ENCODE data around the gene PELI3. TPM values are rescaled to one million over a fixed set of nuclear protein-coding genes. Genes with fewer than 3 reads are reported as not detected.

Gene PELI3
- total and polyA plus RNA-seq, 3 experiments from 2014 or later: 5.3 to 7.0 (median 6.6) TPM

- no peaks in the 10 kb centered on the region for H3K9me3 Mint-ChIP-seq
- no peak for DNase-seq
- H3K4me1 Mint-ChIP-seq: peaks cover 0 to 2% (median 0%) of the 10 kb centered on the region in 3 donors
- H3K27ac Mint-ChIP-seq: peak overlapping the region in 1 of 8 donors; percentile 43
- no peaks in the 10 kb centered on the region for H3K27me3 Mint-ChIP-seq
- H3K9me3 ChIP-seq (ENCODE audit: low read length): no peaks in the 10 kb centered on the region
- POLR2A ChIA-PET: interaction anchor here (1.0 kb wide), 1 partner anchor 9 kb away, joined by 3 read pairs; the partner anchor contains the start of gene DPP3
- no peak overlapping the region for H3K4me3 ChIP-seq (ENCODE audit: low read length)
- CTCF ChIA-PET: no interaction called here
- H3K4me1 ChIP-seq (ENCODE audit: insufficient read depth, low read length): no peaks in the 10 kb centered on the region
- H3K4me3 Mint-ChIP-seq: no peak overlapping the region
- H3K36me3 Mint-ChIP-seq: peaks cover 0 to 75% (median 7%) of the 10 kb centered on the region in 3 donors
- H3K27me3 ChIP-seq (ENCODE audit: insufficient read depth, low read length, poor library complexity, severe bottlenecking): no peaks in the 10 kb centered on the region
- no peak overlapping the region for H3K27ac ChIP-seq (ENCODE audit: low read depth, low read length)
- H3K36me3 ChIP-seq (ENCODE audit: insufficient read depth, low read length): no peaks in the 10 kb centered on the region
Observed at GRCh38 chr11:66488957-66489356, 22.3 kb downstream of the PELI3 start.

- peaks cover 0 to 2% (median 0%) of the 10 kb centered on the region in 3 donors for H3K4me1 Mint-ChIP-seq
- no peak for DNase-seq
- ChIA-PET CTCF (interaction anchor here (1.8 kb wide), 1 partner anchor 10 kb away, joined by 5 read pairs; the partner anchor contains the start of gene DPP3), POLR2A (no interaction called here)
- peaks cover 0 to 76% (median 7%) of the 10 kb centered on the region in 3 donors for H3K36me3 Mint-ChIP-seq
- Histone ChIP-seq H3K9me3 (ENCODE audit: low read length) (no peaks in the 10 kb centered on the region), H3K36me3 (ENCODE audit: insufficient read depth, low read length) (no peaks in the 10 kb centered on the region), H3K4me1 (ENCODE audit: insufficient read depth, low read length) (no peaks in the 10 kb centered on the region), H3K4me3 (ENCODE audit: low read length) (no peak overlapping the region), H3K27ac (ENCODE audit: low read depth, low read length) (no peak overlapping the region), H3K27me3 (ENCODE audit: insufficient read depth, low read length, poor library complexity, severe bottlenecking) (no peaks in the 10 kb centered on the region)
- no peaks in the 10 kb centered on the region for H3K27me3 Mint-ChIP-seq
- no peak overlapping the region for H3K4me3 Mint-ChIP-seq
- H3K27ac Mint-ChIP-seq: peak overlapping the region in 1 of 8 donors; percentile 32
- no peaks in the 10 kb centered on the region for H3K9me3 Mint-ChIP-seq
Observed at GRCh38 chr11:66489636-66490035, 22.9 kb downstream of the PELI3 start.

- H3K36me3 ChIP-seq (ENCODE audit: insufficient read depth, low read length): no peaks in the 10 kb centered on the region
- H3K4me1 ChIP-seq (ENCODE audit: insufficient read depth, low read length): no peaks in the 10 kb centered on the region
- Mint-ChIP-seq H3K4me1 (peaks cover 0 to 2% (median 0%) of the 10 kb centered on the region in 3 donors), H3K27me3 (no peaks in the 10 kb centered on the region), H3K27ac (peak overlapping the region in 1 of 8 donors; percentile 36), H3K9me3 (no peaks in the 10 kb centered on the region), H3K36me3 (peaks cover 0 to 67% (median 9%) of the 10 kb centered on the region in 3 donors), H3K4me3 (no peak overlapping the region)
- H3K27me3 ChIP-seq (ENCODE audit: insufficient read depth, low read length, poor library complexity, severe bottlenecking): no peaks in the 10 kb centered on the region
- H3K4me3 ChIP-seq (ENCODE audit: low read length): no peak overlapping the region
- peak in 1 of 5 donors; percentile 13 for DNase-seq
- H3K9me3 ChIP-seq (ENCODE audit: low read length): no peaks in the 10 kb centered on the region
- CTCF ChIA-PET: interaction anchor here (0.6 to 1.8 kb wide), 3 partner anchors 11 to 467 kb away, joined by 3 to 5 read pairs (median 3); partner anchors contain the start of gene DPP3
- no peak overlapping the region for H3K27ac ChIP-seq (ENCODE audit: low read depth, low read length)
- POLR2A ChIA-PET: no interaction called here
Observed at GRCh38 chr11:66491315-66491935, 24.7 kb downstream of the PELI3 start.

GRCh38 chr11:66492161-66492865, 25.6 kb downstream of the PELI3 start:
- Mint-ChIP-seq H3K4me1 (peaks cover 0 to 2% (median 0%) of the 10 kb centered on the region in 3 donors), H3K27ac (no peak overlapping the region), H3K27me3 (no peaks in the 10 kb centered on the region), H3K4me3 (no peak overlapping the region), H3K36me3 (peaks cover 0 to 65% (median 9%) of the 10 kb centered on the region in 3 donors), H3K9me3 (no peaks in the 10 kb centered on the region)
- Histone ChIP-seq H3K4me1 (ENCODE audit: insufficient read depth, low read length) (no peaks in the 10 kb centered on the region), H3K9me3 (ENCODE audit: low read length) (no peaks in the 10 kb centered on the region), H3K36me3 (ENCODE audit: insufficient read depth, low read length) (no peaks in the 10 kb centered on the region), H3K27me3 (ENCODE audit: insufficient read depth, low read length, poor library complexity, severe bottlenecking) (no peaks in the 10 kb centered on the region), H3K4me3 (ENCODE audit: low read length) (no peak overlapping the region), H3K27ac (ENCODE audit: low read depth, low read length) (no peak overlapping the region)
- POLR2A ChIA-PET: no interaction called here
- DNase-seq: no peak
- CTCF ChIA-PET: no interaction called here

- Histone ChIP-seq H3K27ac (ENCODE audit: low read depth, low read length) (no peak overlapping the region), H3K4me3 (ENCODE audit: low read length) (no peak overlapping the region), H3K9me3 (ENCODE audit: low read length) (no peaks in the 10 kb centered on the region), H3K4me1 (ENCODE audit: insufficient read depth, low read length) (no peaks in the 10 kb centered on the region), H3K27me3 (ENCODE audit: insufficient read depth, low read length, poor library complexity, severe bottlenecking) (no peaks in the 10 kb centered on the region), H3K36me3 (ENCODE audit: insufficient read depth, low read length) (no peaks in the 10 kb centered on the region)
- CTCF ChIA-PET: no interaction called here
- Mint-ChIP-seq H3K4me3 (no peak overlapping the region), H3K4me1 (peaks cover 0 to 2% (median 0%) of the 10 kb centered on the region in 3 donors), H3K36me3 (peaks cover 0 to 60% (median 9%) of the 10 kb centered on the region in 3 donors), H3K27ac (peak overlapping the region in 1 of 8 donors; percentile 38), H3K27me3 (no peaks in the 10 kb centered on the region), H3K9me3 (no peaks in the 10 kb centered on the region)
- DNase-seq: no peak
- POLR2A ChIA-PET: no interaction called here
Observed at GRCh38 chr11:66493130-66493529, 26.4 kb downstream of the PELI3 start.

GRCh38 chr11:66494458-66494857, 27.8 kb downstream of the PELI3 start:
- no peak for DNase-seq
- Histone ChIP-seq H3K27me3 (ENCODE audit: insufficient read depth, low read length, poor library complexity, severe bottlenecking) (no peaks in the 10 kb centered on the region), H3K4me3 (ENCODE audit: low read length) (no peak overlapping the region), H3K9me3 (ENCODE audit: low read length) (no peaks in the 10 kb centered on the region), H3K36me3 (ENCODE audit: insufficient read depth, low read length) (no peaks in the 10 kb centered on the region), H3K27ac (ENCODE audit: low read depth, low read length) (no peak overlapping the region), H3K4me1 (ENCODE audit: insufficient read depth, low read length) (no peaks in the 10 kb centered on the region)
- no peaks in the 10 kb centered on the region for H3K27me3 Mint-ChIP-seq
- H3K27ac Mint-ChIP-seq: no peak overlapping the region
- CTCF ChIA-PET: no interaction called here
- POLR2A ChIA-PET: no interaction called here
- no peaks in the 10 kb centered on the region for H3K9me3 Mint-ChIP-seq
- peaks cover 0 to 57% (median 5%) of the 10 kb centered on the region in 3 donors for H3K36me3 Mint-ChIP-seq
- H3K4me1 Mint-ChIP-seq: peaks cover 0 to 2% (median 0%) of the 10 kb centered on the region in 3 donors
- H3K4me3 Mint-ChIP-seq: no peak overlapping the region

GRCh38 chr11:66494935-66495334, 28.2 kb downstream of the PELI3 start:
- ChIA-PET CTCF (no interaction called here), POLR2A (no interaction called here)
- peaks cover 0 to 55% (median 6%) of the 10 kb centered on the region in 3 donors for H3K36me3 Mint-ChIP-seq
- Histone ChIP-seq H3K4me3 (ENCODE audit: low read length) (no peak overlapping the region), H3K36me3 (ENCODE audit: insufficient read depth, low read length) (no peaks in the 10 kb centered on the region), H3K4me1 (ENCODE audit: insufficient read depth, low read length) (no peaks in the 10 kb centered on the region), H3K27me3 (ENCODE audit: insufficient read depth, low read length, poor library complexity, severe bottlenecking) (no peaks in the 10 kb centered on the region), H3K9me3 (ENCODE audit: low read length) (no peaks in the 10 kb centered on the region), H3K27ac (ENCODE audit: low read depth, low read length) (no peak overlapping the region)
- peaks cover 0 to 2% (median 0%) of the 10 kb centered on the region in 3 donors for H3K4me1 Mint-ChIP-seq
- H3K9me3 Mint-ChIP-seq: no peaks in the 10 kb centered on the region
- no peak overlapping the region for H3K27ac Mint-ChIP-seq
- no peak overlapping the region for H3K4me3 Mint-ChIP-seq
- no peak for DNase-seq
- no peaks in the 10 kb centered on the region for H3K27me3 Mint-ChIP-seq

GRCh38 chr11:66495401-66495854, 28.7 kb downstream of the PELI3 start:
- Histone ChIP-seq H3K9me3 (ENCODE audit: low read length) (no peaks in the 10 kb centered on the region), H3K27ac (ENCODE audit: low read depth, low read length) (no peak overlapping the region), H3K27me3 (ENCODE audit: insufficient read depth, low read length, poor library complexity, severe bottlenecking) (no peaks in the 10 kb centered on the region), H3K36me3 (ENCODE audit: insufficient read depth, low read length) (no peaks in the 10 kb centered on the region), H3K4me1 (ENCODE audit: insufficient read depth, low read length) (no peaks in the 10 kb centered on the region), H3K4me3 (ENCODE audit: low read length) (no peak overlapping the region)
- no peaks in the 10 kb centered on the region for H3K27me3 Mint-ChIP-seq
- peak in 1 of 5 donors; percentile 42 for DNase-seq
- peaks cover 0 to 54% (median 8%) of the 10 kb centered on the region in 3 donors for H3K36me3 Mint-ChIP-seq
- ChIA-PET CTCF (no interaction called here), POLR2A (no interaction called here)
- H3K9me3 Mint-ChIP-seq: no peaks in the 10 kb centered on the region
- no peak overlapping the region for H3K4me3 Mint-ChIP-seq
- H3K4me1 Mint-ChIP-seq: peaks cover 0 to 2% (median 0%) of the 10 kb centered on the region in 3 donors
- no peak overlapping the region for H3K27ac Mint-ChIP-seq

Measured in CD8-positive, alpha-beta memory T cell (primary cell).